Uterus (tissue), 2 donors: ENCODE measurements around the gene TWIST1.

Experiments used
- POLR2A ChIP-seq, 2 donors: fragments of 450-650 bp; IDR thresholded peaks; one replicate each; pipeline ENCODE4 v1.6.1; 2016; ENCODE audit warnings: antibody characterized with exemption in 2 of 2, mild to moderate bottlenecking in 1 of 2, moderate library complexity in 1 of 2
- TF ChIP-seq, protein P1 (sequence below), 4 experiments: fragments of 200-600 bp in 2 of 4; fragments of 450-650 bp in 2 of 4; sonication (generic) in 2 of 4; IDR thresholded peaks; one replicate each; pipeline ENCODE4 v1.5.1; 2016 to 2019; ENCODE audit warnings: antibody characterized with exemption in 4 of 4, mild to moderate bottlenecking in 2 of 4, moderate library complexity in 1 of 4

DNA sequence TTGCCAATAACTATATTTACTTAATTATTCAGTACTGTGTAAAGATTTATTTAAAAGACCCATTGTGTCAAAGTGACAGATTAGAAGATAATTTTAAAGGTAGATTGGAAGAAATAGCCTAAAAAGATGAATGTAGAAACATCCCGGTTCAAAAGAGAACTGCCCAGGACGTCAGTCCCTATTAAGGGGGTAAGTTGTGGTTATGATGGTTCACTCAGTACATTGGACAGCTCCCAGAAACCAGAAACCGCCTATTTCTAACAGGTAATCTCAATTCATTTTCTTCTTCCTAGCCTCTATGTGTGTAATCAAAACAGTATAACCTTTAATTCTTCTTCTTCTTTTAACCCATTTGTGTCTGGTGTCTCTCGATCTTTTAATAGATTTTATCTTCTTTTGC lies 29.3 kb upstream of the TWIST1 start:
- TF ChIP-seq, protein P1, sequence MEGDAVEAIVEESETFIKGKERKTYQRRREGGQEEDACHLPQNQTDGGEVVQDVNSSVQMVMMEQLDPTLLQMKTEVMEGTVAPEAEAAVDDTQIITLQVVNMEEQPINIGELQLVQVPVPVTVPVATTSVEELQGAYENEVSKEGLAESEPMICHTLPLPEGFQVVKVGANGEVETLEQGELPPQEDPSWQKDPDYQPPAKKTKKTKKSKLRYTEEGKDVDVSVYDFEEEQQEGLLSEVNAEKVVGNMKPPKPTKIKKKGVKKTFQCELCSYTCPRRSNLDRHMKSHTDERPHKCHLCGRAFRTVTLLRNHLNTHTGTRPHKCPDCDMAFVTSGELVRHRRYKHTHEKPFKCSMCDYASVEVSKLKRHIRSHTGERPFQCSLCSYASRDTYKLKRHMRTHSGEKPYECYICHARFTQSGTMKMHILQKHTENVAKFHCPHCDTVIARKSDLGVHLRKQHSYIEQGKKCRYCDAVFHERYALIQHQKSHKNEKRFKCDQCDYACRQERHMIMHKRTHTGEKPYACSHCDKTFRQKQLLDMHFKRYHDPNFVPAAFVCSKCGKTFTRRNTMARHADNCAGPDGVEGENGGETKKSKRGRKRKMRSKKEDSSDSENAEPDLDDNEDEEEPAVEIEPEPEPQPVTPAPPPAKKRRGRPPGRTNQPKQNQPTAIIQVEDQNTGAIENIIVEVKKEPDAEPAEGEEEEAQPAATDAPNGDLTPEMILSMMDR (IDR thresholded peaks at IDR 0.05), result no peak
- no peak for TF ChIP-seq POLR2A (IDR thresholded peaks at IDR 0.05)
